IMR-90 (cell line): ENCODE data around the gene ARHGEF7. TPM values are rescaled to one million over a fixed set of nuclear protein-coding genes. Genes with fewer than 3 reads are reported as not detected.

Experiments
- ATAC-seq: fragments of 200-7000 bp; cut with Tn5 transposase; 2 replicates; pipeline ENCODE4 v1.9.1; 2020; ENCODE audit warnings: low read depth, mild to moderate bottlenecking, moderate library complexity
- BruUV-seq: library from RNA; stranded (reverse); fragments of 400-500 nt; replicated peaks from 2 replicates; lab custom pipeline; 2021; lab: Mats Ljungman, UMichigan
- CTCF ChIA-PET: fragments of 300-600 bp; formaldehyde crosslinking; extraction: SDS; loops from one replicate; lab custom pipeline; 2021; ENCODE audit warnings: antibody characterized with exemption; lab: Yijun Ruan, JAX
- POLR2A ChIA-PET: fragments of 300-600 bp; sonication (Branson Sonifier 250); formaldehyde crosslinking; loops from one replicate; lab custom pipeline; 2022; ENCODE audit warnings: antibody characterized with exemption; ENCODE audit not compliant: unreplicated experiment; lab: Charles Lee
- DNase-seq: peaks from one replicate; pipeline ENCODE4 v3.0.0; 2013
- H2AFZ ChIP-seq: replicated peaks from 2 replicates; pipeline ENCODE3; 2013; ENCODE audit warnings: low read length, mild to moderate bottlenecking; ENCODE audit not compliant: poor library complexity
- H2AK5ac ChIP-seq: 2 replicates; pipeline ENCODE4 v1.6.1; 2013; ENCODE audit warnings: low read depth, low read length, inconsistent platforms
- H2AK9ac ChIP-seq: replicated peaks from 2 replicates; pipeline ENCODE3; 2013; ENCODE audit warnings: mild to moderate bottlenecking, low read depth, low read length, moderate library complexity; ENCODE audit not compliant: poor library complexity
- H2BK120ac ChIP-seq: 2 replicates; pipeline ENCODE4 v1.6.1; 2013; ENCODE audit warnings: low read depth, low read length, inconsistent platforms
- H2BK15ac ChIP-seq: 3 replicates; pipeline ENCODE4 v1.6.1; 2013; ENCODE audit warnings: low read depth, low read length, inconsistent platforms
- H2BK20ac ChIP-seq: 2 replicates; pipeline ENCODE4 v1.6.1; 2013; ENCODE audit warnings: low read depth, mild to moderate bottlenecking, inconsistent platforms, low read length, moderate library complexity
- H2BK5ac ChIP-seq: 2 replicates; pipeline ENCODE4 v1.6.1; 2013; ENCODE audit warnings: mild to moderate bottlenecking, low read depth, low read length, inconsistent platforms; ENCODE audit not compliant: poor library complexity, severe bottlenecking
- H3K14ac ChIP-seq: replicated peaks from 2 replicates; pipeline ENCODE4 v1.6.1; 2013; ENCODE audit warnings: low read depth, low read length, inconsistent platforms
- H3K18ac ChIP-seq: 2 replicates; pipeline ENCODE4 v1.6.1; 2013; ENCODE audit warnings: low read depth, low read length, control low read depth
- H3K23ac ChIP-seq: 2 replicates; pipeline ENCODE4 v1.6.1; 2013; ENCODE audit warnings: low read depth, low read length, inconsistent platforms
- H3K27ac ChIP-seq: 2 replicates; pipeline ENCODE4 v1.5.1; 2013; ENCODE audit warnings: mild to moderate bottlenecking, control low read depth, low read length; ENCODE audit not compliant: insufficient read depth
- H3K27me3 ChIP-seq: 2 replicates; pipeline ENCODE4 v1.6.1; 2013; ENCODE audit warnings: low read length; ENCODE audit not compliant: control insufficient read depth, insufficient read depth
- H3K36me3 ChIP-seq: 2 replicates; pipeline ENCODE4 v1.6.1; 2013; ENCODE audit warnings: low read length, mixed read lengths; ENCODE audit not compliant: control insufficient read depth, insufficient read depth
- H3K4ac ChIP-seq: 2 replicates; pipeline ENCODE4 v1.6.1; 2013; ENCODE audit warnings: low read depth, low read length, inconsistent platforms
- H3K4me1 ChIP-seq: 2 replicates; pipeline ENCODE4 v1.6.1; 2013; ENCODE audit warnings: low read length, mixed read lengths; ENCODE audit not compliant: control insufficient read depth, insufficient read depth
- H3K4me2 ChIP-seq: 2 replicates; pipeline ENCODE4 v1.6.1; 2013; ENCODE audit warnings: low read depth, mild to moderate bottlenecking, control low read depth, low read length, moderate library complexity
- H3K4me3 ChIP-seq: 2 replicates; pipeline ENCODE4 v1.5.1; 2013; ENCODE audit warnings: low read depth, mild to moderate bottlenecking, control low read depth, low read length, moderate library complexity; ENCODE audit not compliant: insufficient read depth
- H3K56ac ChIP-seq: 2 replicates; pipeline ENCODE4 v1.6.1; 2013; ENCODE audit warnings: low read length, inconsistent platforms; ENCODE audit not compliant: insufficient read depth; ENCODE audit errors: extremely low read depth
- H3K79me1 ChIP-seq, 2 experiments: 2 replicates each; pipeline ENCODE4 v1.6.1; 2013; ENCODE audit warnings: low read length in 2 of 2, inconsistent platforms in 1 of 2, low read depth in 1 of 2
- H3K9ac ChIP-seq: 2 replicates; pipeline ENCODE4 v1.6.1; 2013; ENCODE audit warnings: low read depth, low read length, control low read depth
- H3K9me1 ChIP-seq: 2 replicates; pipeline ENCODE4 v1.6.1; 2013; ENCODE audit warnings: low read length, inconsistent platforms; ENCODE audit not compliant: insufficient read depth
- H3K9me3 ChIP-seq: 2 replicates; pipeline ENCODE4 v1.6.1; 2013; ENCODE audit warnings: low read length; ENCODE audit not compliant: control insufficient read depth, insufficient read depth
- H4K20me1 ChIP-seq: 2 replicates; pipeline ENCODE4 v1.6.1; 2013; ENCODE audit warnings: low read length, inconsistent platforms; ENCODE audit not compliant: insufficient read depth
- H4K5ac ChIP-seq: 2 replicates; pipeline ENCODE4 v1.6.1; 2013; ENCODE audit warnings: mild to moderate bottlenecking, low read depth, low read length, control low read depth
- H4K8ac ChIP-seq, 2 experiments: 2 replicates each; pipeline ENCODE4 v1.6.1; 2013; ENCODE audit warnings: low read depth in 2 of 2, low read length in 2 of 2, control low read depth in 1 of 2, inconsistent platforms in 1 of 2
- H4K91ac ChIP-seq: 2 replicates; pipeline ENCODE4 v1.6.1; 2013; ENCODE audit warnings: low read depth, low read length, inconsistent platforms; ENCODE audit not compliant: insufficient read depth
- CEBPB ChIP-seq: IDR thresholded peaks from 2 replicates; pipeline ENCODE4 v1.6.1; 2012; ENCODE audit warnings: low read depth, low read length, improper control_type of control experiment
- CHD1 ChIP-seq: IDR thresholded peaks from 2 replicates; pipeline ENCODE4 v1.6.1; 2012; ENCODE audit warnings: low read depth, low read length, improper control_type of control experiment
- ELK1 ChIP-seq: fragments of 150-350 bp; IDR thresholded peaks from 2 replicates; pipeline ENCODE4 v1.6.1; 2016; ENCODE audit warnings: low read depth, mild to moderate bottlenecking, low read length, moderate library complexity, borderline replicate concordance
- FOS ChIP-seq: fragments of 150-350 bp; IDR thresholded peaks from 2 replicates; pipeline ENCODE4 v1.6.1; 2016; ENCODE audit warnings: low read depth, low read length
- MXI1 ChIP-seq: IDR thresholded peaks from 2 replicates; pipeline ENCODE4 v1.6.1; 2012; ENCODE audit warnings: low read depth, mild to moderate bottlenecking, low read length, moderate library complexity, borderline replicate concordance
- POLR2A ChIP-seq: IDR thresholded peaks from 2 replicates; pipeline ENCODE4 v1.6.1; 2012; ENCODE audit warnings: mild to moderate bottlenecking, low read depth, low read length
- RAD21 ChIP-seq: IDR thresholded peaks from 2 replicates; pipeline ENCODE4 v1.6.1; 2012; ENCODE audit warnings: low read length, improper control_type of control experiment
- RCOR1 ChIP-seq: IDR thresholded peaks from 2 replicates; pipeline ENCODE4 v1.6.1; 2012; ENCODE audit warnings: mild to moderate bottlenecking, low read length, improper control_type of control experiment; ENCODE audit not compliant: insufficient replicate concordance
- RFX5 ChIP-seq: IDR thresholded peaks from 2 replicates; pipeline ENCODE4 v1.8.0; 2012; ENCODE audit warnings: low read depth, mild to moderate bottlenecking, low read length, moderate library complexity
- SMC3 ChIP-seq: fragments of 150-350 bp; IDR thresholded peaks from 2 replicates; pipeline ENCODE4 v1.6.1; 2016; ENCODE audit warnings: low read depth, mild to moderate bottlenecking, antibody characterized with exemption, low read length, moderate library complexity
- USF2 ChIP-seq: fragments of 150-350 bp; IDR thresholded peaks from 2 replicates; pipeline ENCODE4 v1.6.1; 2017; ENCODE audit warnings: mild to moderate bottlenecking, antibody characterized with exemption, low read length, low read depth
- WGBS, 2 experiments: methylation state at CpG; one replicate each; pipeline versions ENCODE4 v1.1.5 to v1.1.7; 2013; ENCODE audit warnings: missing lambda C conversion rate in 2 of 2; ENCODE audit not compliant: insufficient read length in 1 of 2; ENCODE audit errors: extremely low coverage in 2 of 2; 5-methylcytosine and 5-hydroxymethylcytosine counted together
- dilution Hi-C: fragments of 300-500 bp; cut with HindIII; formaldehyde crosslinking; loops from one replicate; pipeline ENCODE4 v1.14.3; 2018; ENCODE audit warnings: low sequenced_read_pairs; ENCODE audit not compliant: unreplicated experiment
- in situ Hi-C: fragments of 300-500 bp; cut with MboI; formaldehyde crosslinking; loops from 3 replicates; pipeline ENCODE4 v1.14.3; 2019; ENCODE audit warnings: low sequenced_read_pairs, inconsistent platforms, mixed read lengths
- intact Hi-C: fragments of 100-400 bp; cut with micrococcal nuclease; formaldehyde crosslinking; loops from 2 replicates; pipeline ENCODE4 v1.10.0; 2022
- polyA plus RNA-seq, 3 experiments: library from polyadenylated mRNA; depleted of rRNA; stranded (reverse); fragments of >200 nt; gene quantifications; 2 replicates each; pipeline ENCODE4 v1.2.3, GENCODE V29; 2012; ENCODE audit warnings: low replicate concordance in 1 of 3
- total RNA-seq: library from RNA; depleted of rRNA; stranded (reverse); fragments of >200 nt; gene quantifications from 2 replicates; pipeline ENCODE4 v1.2.3, GENCODE V29; 2012
- TF ChIP-seq, protein P1 (sequence below): conservative IDR thresholded peaks from 2 replicates; pipeline ENCODE4 v1.5.1; 2012; ENCODE audit warnings: mild to moderate bottlenecking, low read depth, low read length, improper control_type of control experiment

Gene ARHGEF7
- total and polyA plus RNA-seq, 2 of the 4 experiments (the other 2 are of a cell fraction) = 32.9 to 59.0 TPM

- Histone ChIP-seq H3K27ac (no peak overlapping the region), H3K23ac (no peak overlapping the region), H3K4ac (no peak overlapping the region), H2BK20ac (no peak overlapping the region), H3K9ac (no peak overlapping the region), H3K4me1 (peaks cover 2% of the 10 kb centered on the region), H2AK9ac (no peak overlapping the region), H3K56ac (no peak overlapping the region), H3K9me1 (peaks cover 5% of the 10 kb centered on the region; the same call in 1 of the 2 replicates), H3K4me3 (no peak overlapping the region), H4K5ac (no peak overlapping the region), H3K36me3 (peaks cover 55% of the 10 kb centered on the region), H2AK5ac (no peak overlapping the region), H3K18ac (no peak overlapping the region), H2BK5ac (no peak overlapping the region), H3K14ac (no peak overlapping the region), H3K27me3 (no peaks in the 10 kb centered on the region), H2BK15ac (no peak overlapping the region), H2BK120ac (no peak overlapping the region), H3K4me2 (no peak overlapping the region), H2AFZ (no peak overlapping the region), H4K91ac (no peak overlapping the region), H3K9me3 (no peaks in the 10 kb centered on the region), H4K20me1 (no peaks in the 10 kb centered on the region), H3K79me1 (peaks cover 6 to 32% of the 10 kb centered on the region in 2 experiments; a peak in 3 of 4 replicates), H4K8ac (no peak overlapping the region)
- no peak for DNase-seq
- no TSS peak for BruUV-seq
- intact Hi-C loops (no loop called here), dilution Hi-C loops (no loop called here), in situ Hi-C loops (no loop called here)
- ChIA-PET CTCF (interaction anchor here (0.6 kb wide), 1 partner anchor 9 kb away, joined by 3 read pairs; no protein-coding TSS in a partner anchor), POLR2A (no interaction called here)
- 100% methylated on average over 1 of the region's 7 CpGs; no CpG with 5 or more reads in 1 of the 2 experiments for WGBS, 2 experiments
- no peak for TF ChIP-seq ELK1
- no peak for TF ChIP-seq USF2
- no peak for TF ChIP-seq CEBPB
- no peak for TF ChIP-seq RCOR1
- TF ChIP-seq FOS = no peak
- TF ChIP-seq RFX5 = no peak
- no peak for TF ChIP-seq CHD1
- TF ChIP-seq MXI1 = no peak
- TF ChIP-seq, protein P1, sequence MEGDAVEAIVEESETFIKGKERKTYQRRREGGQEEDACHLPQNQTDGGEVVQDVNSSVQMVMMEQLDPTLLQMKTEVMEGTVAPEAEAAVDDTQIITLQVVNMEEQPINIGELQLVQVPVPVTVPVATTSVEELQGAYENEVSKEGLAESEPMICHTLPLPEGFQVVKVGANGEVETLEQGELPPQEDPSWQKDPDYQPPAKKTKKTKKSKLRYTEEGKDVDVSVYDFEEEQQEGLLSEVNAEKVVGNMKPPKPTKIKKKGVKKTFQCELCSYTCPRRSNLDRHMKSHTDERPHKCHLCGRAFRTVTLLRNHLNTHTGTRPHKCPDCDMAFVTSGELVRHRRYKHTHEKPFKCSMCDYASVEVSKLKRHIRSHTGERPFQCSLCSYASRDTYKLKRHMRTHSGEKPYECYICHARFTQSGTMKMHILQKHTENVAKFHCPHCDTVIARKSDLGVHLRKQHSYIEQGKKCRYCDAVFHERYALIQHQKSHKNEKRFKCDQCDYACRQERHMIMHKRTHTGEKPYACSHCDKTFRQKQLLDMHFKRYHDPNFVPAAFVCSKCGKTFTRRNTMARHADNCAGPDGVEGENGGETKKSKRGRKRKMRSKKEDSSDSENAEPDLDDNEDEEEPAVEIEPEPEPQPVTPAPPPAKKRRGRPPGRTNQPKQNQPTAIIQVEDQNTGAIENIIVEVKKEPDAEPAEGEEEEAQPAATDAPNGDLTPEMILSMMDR = no peak
- no peak for TF ChIP-seq RAD21
- TF ChIP-seq POLR2A = no peak
- no peak for TF ChIP-seq SMC3
- no peak for ATAC-seq
Measured at GRCh38 chr13:111286749-111287148, 171.6 kb downstream of the ARHGEF7 start.
